Thyroid gland (tissue), 4 donors: ENCODE measurements around the gene TMEM175. TPM values are rescaled to one million over a fixed set of nuclear protein-coding genes. Genes with fewer than 3 reads are reported as not detected.

Experiments
- DNase-seq, 2 donors: peaks; one replicate each; pipeline ENCODE4 v3.0.0-alpha.2; 2019
- H3K27ac ChIP-seq, 3 donors: fragments of 200-600 bp; sonication (generic); 1 replicate in 2 of 3; 2 replicates in 1 of 3; pipeline ENCODE4 v1.5.1; 2016 to 2019; ENCODE audit warnings: mild to moderate bottlenecking in 1 of 3, moderate library complexity in 1 of 3
- H3K27me3 ChIP-seq: fragments of 200-600 bp; sonication (generic); one replicate; pipeline ENCODE4 v1.5.1; 2019
- H3K36me3 ChIP-seq, 2 donors: fragments of 200-600 bp; sonication (generic); one replicate each; pipeline ENCODE4 v1.5.1; 2016 to 2019
- H3K4me1 ChIP-seq, 2 donors: fragments of 200-600 bp; sonication (generic); one replicate each; pipeline ENCODE4 v1.5.1; 2017 to 2019
- H3K4me3 ChIP-seq, 3 donors: fragments of 200-600 bp; sonication (generic); replicated peaks in 1 of 3; 1 replicate in 2 of 3; 2 replicates in 1 of 3; pipeline ENCODE4 v1.5.1; 2016; ENCODE audit warnings: mild to moderate bottlenecking in 1 of 3
- H3K9me3 ChIP-seq: fragments of 200-600 bp; sonication (generic); one replicate; pipeline ENCODE4 v1.5.1; 2017
- CTCF ChIP-seq, 6 experiments: fragments of 200-600 bp in 3 of 6; fragments of 450-650 bp in 3 of 6; sonication (generic) in 3 of 6; IDR thresholded peaks; one replicate each; pipeline ENCODE4 v1.5.1; 2016 to 2019; ENCODE audit warnings: antibody characterized with exemption in 6 of 6, mild to moderate bottlenecking in 2 of 6, inconsistent platforms in 1 of 6, moderate library complexity in 1 of 6
- POLR2A ChIP-seq, 2 donors: fragments of 450-650 bp; IDR thresholded peaks; one replicate each; pipeline ENCODE4 v1.6.1; 2017; ENCODE audit warnings: antibody characterized with exemption in 2 of 2, mild to moderate bottlenecking in 2 of 2, moderate library complexity in 1 of 2
- WGBS, 2 donors: methylation state at CpG; one replicate each; pipeline ENCODE4 v1.1.5; 2017; 5-methylcytosine and 5-hydroxymethylcytosine counted together
- intact Hi-C: fragments of 100-400 bp; cut with DNase I; formaldehyde crosslinking; loops from one replicate; pipeline ENCODE4 v1.15.1; 2023
- total RNA-seq, 4 donors: library from RNA; depleted of rRNA; stranded (reverse); fragments of >200 nt; gene quantifications; one replicate each; pipeline ENCODE4 v1.2.3, GENCODE V29; 2016

TMEM175 gene
- total RNA-seq, 4 donors from 2014 or later = 33.6 to 63.9 (median 40.4) TPM

- intact Hi-C loops = no loop called here
- no peak overlapping the region for H3K4me3 ChIP-seq
- no peaks in the 10 kb centered on the region for H3K9me3 ChIP-seq
- no peak overlapping the region for H3K27ac ChIP-seq
- no peak for TF ChIP-seq POLR2A (IDR thresholded peaks at IDR 0.05)
- TF ChIP-seq CTCF (IDR thresholded peaks at IDR 0.05) = no peak
- 93 to 95% methylated on average over 8 to 13 of the region's 24 CpGs for WGBS, 2 donors
- H3K27me3 ChIP-seq = no peaks in the 10 kb centered on the region
- H3K36me3 ChIP-seq = peaks cover 9 to 18% of the 10 kb centered on the region in 2 donors
- no peaks in the 10 kb centered on the region for H3K4me1 ChIP-seq
- DNase-seq = no peak
Measured at GRCh38 chr4:959338-960139, 27.3 kb downstream of the TMEM175 start.

- TF ChIP-seq POLR2A (IDR thresholded peaks at IDR 0.05) = no peak
- TF ChIP-seq CTCF (IDR thresholded peaks at IDR 0.05) = no peak
- H3K27ac ChIP-seq = no peak overlapping the region
- no peak overlapping the region for H3K4me3 ChIP-seq
- intact Hi-C loops = no loop called here
- H3K4me1 ChIP-seq = no peaks in the 10 kb centered on the region
- DNase-seq = no peak
- H3K27me3 ChIP-seq = no peaks in the 10 kb centered on the region
- no peaks in the 10 kb centered on the region for H3K9me3 ChIP-seq
- WGBS, 2 donors = 86 to 96% methylated on average over 5 of the region's 16 CpGs
- H3K36me3 ChIP-seq = peaks cover 8 to 18% of the 10 kb centered on the region in 2 donors
Measured at GRCh38 chr4:960140-960635, 27.9 kb downstream of the TMEM175 start.

GRCh38 chr4:960636-961350 lies 28.5 kb downstream of the TMEM175 start:
- no peak for DNase-seq
- Histone ChIP-seq H3K4me3 (no peak overlapping the region), H3K36me3 (peaks cover 8 to 18% of the 10 kb centered on the region in 2 donors), H3K9me3 (no peaks in the 10 kb centered on the region), H3K27ac (no peak overlapping the region), H3K27me3 (no peaks in the 10 kb centered on the region), H3K4me1 (no peaks in the 10 kb centered on the region)
- WGBS, 2 donors = 94% methylated on average over 11 of the region's 35 CpGs; no CpG with 5 or more reads in 1 of the 2 donors
- TF ChIP-seq CTCF (IDR thresholded peaks at IDR 0.05) (no peak), POLR2A (IDR thresholded peaks at IDR 0.05) (no peak)
- intact Hi-C loops = no loop called here

GRCh38 chr4:961351-962230 lies 29.3 kb downstream of the TMEM175 start:
- Histone ChIP-seq H3K4me3 (no peak overlapping the region), H3K9me3 (no peaks in the 10 kb centered on the region), H3K36me3 (peaks cover 8 to 18% of the 10 kb centered on the region in 2 donors), H3K27me3 (no peaks in the 10 kb centered on the region), H3K4me1 (no peaks in the 10 kb centered on the region), H3K27ac (no peak overlapping the region)
- TF ChIP-seq POLR2A (IDR thresholded peaks at IDR 0.05) = no peak
- intact Hi-C loops = no loop called here
- no peak for DNase-seq
- WGBS, 2 donors = 94 to 98% methylated on average over 11 to 21 of the region's 52 CpGs
